ENCODE data around the gene PKD1L1. TPM values are rescaled to one million over a fixed set of nuclear protein-coding genes. Genes with fewer than 3 reads are reported as not detected.
A peak's percentile ranks its signal among the peaks of the same experiment; 100 is the strongest.

The PKD1L1 gene
- total RNA-seq = 1 to 10 TPM in 2 of 6 donors, under 1 TPM in 4; 0.46 to 4.8 (median 0.75) TPM

- Histone ChIP-seq H3K4me1 (peaks cover 10 to 28% (median 13%) of the 10 kb centered on the region in 4 donors), H3K27ac (peak within 1 kb of the TSS in 3 of 4 donors; percentile 2 to 34 (median 19)), H3K36me3 (no peaks in the 10 kb centered on the region), H3K9me3 (no peaks in the 10 kb centered on the region), H3K27me3 (no peaks in the 10 kb centered on the region), H3K4me3 (no peak within 1 kb of the TSS)
- TF ChIP-seq CTCF (IDR thresholded peaks at IDR 0.05) (no peak), POLR2A (IDR thresholded peaks at IDR 0.05) (no peak), POLR2AphosphoS5 (IDR thresholded peaks at IDR 0.05) (no peak), EP300 (IDR thresholded peaks at IDR 0.05) (peak in 1 of 4 donors; percentile 7)
- no peak for DNase-seq
- 72 to 75% methylated on average over 7 of the region's 7 CpGs for WGBS, 2 donors
- no peak for ATAC-seq (ENCODE audit: low FRiP score in 2 of 2)
Observed at GRCh38 chr7:47948141-47948790, at the start of gene PKD1L1. TSS of gene PKD1L1 (minus strand) at chr7:47948466. CDS start at chr7:47948440, 26 bp downstream.

DNA sequence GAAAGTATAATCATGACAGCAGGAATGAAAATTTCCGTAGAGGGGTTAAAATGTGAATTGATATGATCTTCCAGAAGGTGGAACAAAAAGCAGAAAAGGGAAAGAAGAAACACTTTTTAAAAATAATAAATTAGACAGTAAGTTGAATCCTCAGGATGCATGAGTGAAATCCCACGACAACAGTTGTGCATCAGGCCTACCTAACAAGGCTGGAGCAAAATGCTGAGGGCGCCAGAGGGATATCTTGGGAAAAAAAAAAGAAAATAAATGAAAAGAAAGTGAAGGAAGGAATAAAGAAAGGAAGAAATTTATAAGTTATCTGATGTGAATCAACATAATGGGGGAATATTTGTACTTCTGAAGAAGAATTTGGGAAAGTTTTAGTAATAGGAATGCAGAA is 44.2 kb upstream of the PKD1L1 start:
- TF ChIP-seq EP300 (IDR thresholded peaks at IDR 0.05) (no peak), POLR2A (IDR thresholded peaks at IDR 0.05) (no peak), CTCF (IDR thresholded peaks at IDR 0.05) (no peak), POLR2AphosphoS5 (IDR thresholded peaks at IDR 0.05) (no peak)
- H3K36me3 ChIP-seq = no peaks in the 10 kb centered on the region
- H3K9me3 ChIP-seq = no peaks in the 10 kb centered on the region
- peaks cover 0 to 12% (median 5%) of the 10 kb centered on the region in 4 donors for H3K4me1 ChIP-seq
- H3K27me3 ChIP-seq = no peaks in the 10 kb centered on the region
- DNase-seq = no peak
- ATAC-seq (ENCODE audit: low FRiP score in 2 of 2) = no peak
- H3K4me3 ChIP-seq = peak overlapping the region in 1 of 4 donors; percentile 55
- H3K27ac ChIP-seq = peak overlapping the region in 2 of 4 donors; percentile 69 to 75
- WGBS, 2 donors = 71 to 88% methylated on average over 3 of the region's 3 CpGs

- Histone ChIP-seq H3K36me3 (no peaks in the 10 kb centered on the region), H3K4me3 (peak overlapping the region; percentile 20 to 63 (median 51)), H3K27me3 (no peaks in the 10 kb centered on the region), H3K4me1 (peaks cover 0 to 12% (median 5%) of the 10 kb centered on the region in 4 donors), H3K27ac (peak overlapping the region in 3 of 4 donors; percentile 69 to 75 (median 69)), H3K9me3 (no peaks in the 10 kb centered on the region)
- TF ChIP-seq EP300 (IDR thresholded peaks at IDR 0.05) (no peak), CTCF (IDR thresholded peaks at IDR 0.05) (peak; percentile 40 to 73 (median 64)), POLR2AphosphoS5 (IDR thresholded peaks at IDR 0.05) (peak in 1 of 2 donors; percentile 31), POLR2A (IDR thresholded peaks at IDR 0.05) (peak in 1 of 4 donors; percentile 43)
- 2 to 4% methylated on average over 18 to 26 of the region's 26 CpGs for WGBS, 2 donors
- peak; percentile 96 to 99 for ATAC-seq (ENCODE audit: low FRiP score in 2 of 2)
- DNase-seq = peak; percentile 90 to 95
Observed at GRCh38 chr7:47991741-47992311, 43.6 kb upstream of the PKD1L1 start.

GRCh38 chr7:47991270-47991669 is 43.0 kb upstream of the PKD1L1 start:
- Histone ChIP-seq H3K4me1 (peaks cover 0 to 12% (median 5%) of the 10 kb centered on the region in 4 donors), H3K27ac (peak overlapping the region in 3 of 4 donors; percentile 69 to 75 (median 69)), H3K36me3 (no peaks in the 10 kb centered on the region), H3K9me3 (no peaks in the 10 kb centered on the region), H3K27me3 (no peaks in the 10 kb centered on the region), H3K4me3 (peak overlapping the region in 2 of 4 donors; percentile 55 to 63)
- TF ChIP-seq POLR2AphosphoS5 (IDR thresholded peaks at IDR 0.05) (no peak), EP300 (IDR thresholded peaks at IDR 0.05) (no peak), CTCF (IDR thresholded peaks at IDR 0.05) (no peak), POLR2A (IDR thresholded peaks at IDR 0.05) (no peak)
- 86 to 95% methylated on average over 1 of the region's 1 CpG for WGBS, 2 donors
- DNase-seq (no peak), ATAC-seq (ENCODE audit: low FRiP score in 2 of 2) (no peak)
